ENCODE results near the gene MEIS1. TPM values are rescaled to one million over a fixed set of nuclear protein-coding genes. Genes with fewer than 3 reads are reported as not detected.

The MEIS1 gene
- total and polyA plus RNA-seq, 2 experiments from 2014 or later, result 19.1 to 44.4 TPM

DNA sequence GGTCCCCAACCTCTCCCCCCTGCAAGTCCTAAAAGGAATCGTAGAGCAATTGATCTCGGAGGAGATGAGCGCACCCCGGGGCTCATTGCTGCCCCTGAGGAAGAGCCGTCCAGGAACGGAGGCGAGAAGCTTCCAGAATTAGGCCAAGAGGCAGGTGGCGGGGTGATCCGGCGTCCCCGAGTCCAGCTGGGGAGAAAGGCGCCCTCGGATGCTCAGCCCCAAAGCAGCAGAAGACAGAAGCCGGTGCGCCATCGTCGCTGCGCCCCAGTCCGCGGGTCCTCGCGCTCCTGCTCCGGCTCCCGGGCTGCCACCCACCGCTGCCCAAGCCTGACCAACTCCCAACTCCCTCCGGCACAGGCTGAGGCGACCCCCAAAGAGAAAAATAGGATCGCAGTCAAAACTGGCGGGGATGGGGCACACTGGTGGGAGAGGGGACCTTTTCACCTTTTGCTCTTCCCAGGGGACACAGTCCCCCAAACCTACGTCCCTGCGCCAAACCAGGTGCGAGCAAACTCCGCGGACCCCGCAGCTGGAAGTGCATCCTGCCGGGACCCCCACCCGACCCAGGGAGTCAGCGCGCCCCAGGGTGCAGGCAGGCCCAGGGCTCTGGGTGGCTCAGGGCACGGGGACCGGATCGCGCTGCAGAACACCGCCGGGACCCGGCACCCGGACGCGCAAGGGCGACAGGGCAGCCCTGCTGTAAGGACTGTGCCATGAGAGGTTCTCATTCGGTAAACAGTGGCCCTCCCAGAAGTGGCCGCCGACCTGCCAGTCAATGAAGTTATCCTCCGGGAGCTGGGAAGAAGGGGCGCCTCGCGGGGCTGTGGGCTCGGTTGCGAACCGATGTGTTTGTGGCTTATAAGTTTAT, 8.4 kb upstream of the MEIS1 start:
- Histone ChIP-seq H2AFZ (peak overlapping the region; percentile 65), H3F3A (ENCODE audit: insufficient read depth) (0 out of 2 replicates have a peak, but pooled peaks cover 5% of the 10 kb centered on the region), H3K4me2 (ENCODE audit: unreplicated experiment) (peak overlapping the region; percentile 65), H3K9me3 (ENCODE audit: low read depth) (no peaks in the 10 kb centered on the region), H3K27ac (no peak overlapping the region), H3K27me3 (replicated peaks; ENCODE audit: insufficient read depth) (peaks cover 21% of the 10 kb centered on the region), H3K4me3 (peak overlapping the region; percentile 65), H3K79me2 (ENCODE audit: insufficient read depth) (no peaks in the 10 kb centered on the region), H4K20me1 (ENCODE audit: insufficient read depth) (no peaks in the 10 kb centered on the region), H3K9me2 (ENCODE audit: insufficient read depth) (no peaks in the 10 kb centered on the region), H3K9ac (no peak overlapping the region), H3K4me1 (ENCODE audit: insufficient read depth) (no peaks in the 10 kb centered on the region), H3K36me3 (ENCODE audit: low read depth) (no peaks in the 10 kb centered on the region)
- 25 to 28% methylated on average over 58 to 60 of the region's 60 CpGs for WGBS, 2 experiments (ENCODE audit: low coverage in 1 of 2, low lambda C conversion rate in 2 of 2, missing lambda C conversion rate in 2 of 2)
- in situ Hi-C loops (cut with MboI), result loop anchor here (25.0 kb wide), 2 partner anchors 811 to 1211 kb away; no protein-coding TSS in a partner anchor
- DNase-seq, result no peak
- TF ChIP-seq EZH2 (IDR thresholded peaks at IDR 0.05; ENCODE audit: insufficient read depth, poor library complexity, severe bottlenecking) (no peak), EZH2phosphoT487 (IDR thresholded peaks at IDR 0.05; ENCODE audit: insufficient read depth, low read depth) (no peak)

DNA sequence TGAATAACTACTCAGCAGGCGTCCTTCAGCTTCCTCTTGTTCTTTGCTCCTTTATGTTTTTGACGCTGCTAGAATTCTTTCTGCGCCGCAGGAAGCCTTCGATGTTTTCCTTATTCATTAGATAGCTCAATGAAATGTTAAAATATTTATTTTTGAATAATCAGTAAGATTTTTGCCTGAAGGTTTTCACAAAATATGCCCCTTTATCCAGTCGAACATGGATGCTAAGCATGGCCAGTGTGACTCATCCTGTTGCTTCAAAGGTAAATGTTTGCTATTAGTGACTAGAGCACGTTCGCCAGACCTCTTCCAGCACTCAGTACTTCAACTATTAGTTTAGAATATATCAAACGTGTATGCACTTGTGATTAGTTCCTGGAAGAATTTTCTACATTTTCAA, 7.6 kb upstream of the MEIS1 start:
- Histone ChIP-seq H3K79me2 (ENCODE audit: insufficient read depth) (no peaks in the 10 kb centered on the region), H3K4me1 (ENCODE audit: insufficient read depth) (no peaks in the 10 kb centered on the region), H2AFZ (no peak overlapping the region), H3K9me3 (ENCODE audit: low read depth) (no peaks in the 10 kb centered on the region), H3K4me3 (no peak overlapping the region), H3K27me3 (replicated peaks; ENCODE audit: insufficient read depth) (peaks cover 21% of the 10 kb centered on the region), H3K9ac (no peak overlapping the region), H3K4me2 (ENCODE audit: unreplicated experiment) (no peak overlapping the region), H3K27ac (no peak overlapping the region), H3K9me2 (ENCODE audit: insufficient read depth) (no peaks in the 10 kb centered on the region), H3K36me3 (ENCODE audit: low read depth) (no peaks in the 10 kb centered on the region), H3F3A (ENCODE audit: insufficient read depth) (0 out of 2 replicates have a peak, but pooled peaks cover 5% of the 10 kb centered on the region), H4K20me1 (ENCODE audit: insufficient read depth) (no peaks in the 10 kb centered on the region)
- in situ Hi-C loops (cut with MboI), result loop anchor here (25.0 kb wide), 2 partner anchors 810 to 1210 kb away; no protein-coding TSS in a partner anchor
- 80 to 85% methylated on average over 9 of the region's 9 CpGs for WGBS, 2 experiments (ENCODE audit: low coverage in 1 of 2, low lambda C conversion rate in 2 of 2, missing lambda C conversion rate in 2 of 2)
- DNase-seq, result no peak
- TF ChIP-seq EZH2phosphoT487 (IDR thresholded peaks at IDR 0.05; ENCODE audit: insufficient read depth, low read depth) (no peak), EZH2 (IDR thresholded peaks at IDR 0.05; ENCODE audit: insufficient read depth, poor library complexity, severe bottlenecking) (no peak)

GRCh38 chr2:66428986-66429612, 5.8 kb upstream of the MEIS1 start:
- Histone ChIP-seq H3K9ac (no peak overlapping the region), H3K9me2 (ENCODE audit: insufficient read depth) (no peaks in the 10 kb centered on the region), H3K4me2 (ENCODE audit: unreplicated experiment) (no peak overlapping the region), H3K27ac (no peak overlapping the region), H3K4me1 (ENCODE audit: insufficient read depth) (no peaks in the 10 kb centered on the region), H4K20me1 (ENCODE audit: insufficient read depth) (no peaks in the 10 kb centered on the region), H3K4me3 (no peak overlapping the region), H3K79me2 (ENCODE audit: insufficient read depth) (no peaks in the 10 kb centered on the region), H3F3A (ENCODE audit: insufficient read depth) (0 out of 2 replicates have a peak, but pooled peaks cover 5% of the 10 kb centered on the region), H2AFZ (no peak overlapping the region), H3K27me3 (replicated peaks; ENCODE audit: insufficient read depth) (peaks cover 21% of the 10 kb centered on the region), H3K36me3 (ENCODE audit: low read depth) (no peaks in the 10 kb centered on the region), H3K9me3 (ENCODE audit: low read depth) (no peaks in the 10 kb centered on the region)
- 27 to 34% methylated on average over 5 of the region's 5 CpGs for WGBS, 2 experiments (ENCODE audit: low coverage in 1 of 2, low lambda C conversion rate in 2 of 2, missing lambda C conversion rate in 2 of 2)
- in situ Hi-C loops (cut with MboI), result loop anchor here (25.0 kb wide), 2 partner anchors 808 to 1208 kb away; no protein-coding TSS in a partner anchor
- no peak for TF ChIP-seq EZH2 (IDR thresholded peaks at IDR 0.05; ENCODE audit: insufficient read depth, poor library complexity, severe bottlenecking)
- TF ChIP-seq EZH2phosphoT487 (IDR thresholded peaks at IDR 0.05; ENCODE audit: insufficient read depth, low read depth), result no peak
- DNase-seq, result peak; percentile 79

- Histone ChIP-seq H3K36me3 (ENCODE audit: low read depth) (no peaks in the 10 kb centered on the region), H2AFZ (no peak overlapping the region), H3K9ac (no peak overlapping the region), H3F3A (ENCODE audit: insufficient read depth) (peaks cover 5% of the 10 kb centered on the region; the same call in 1 of the 2 replicates), H3K4me2 (ENCODE audit: unreplicated experiment) (no peak overlapping the region), H3K4me3 (no peak overlapping the region), H3K27me3 (replicated peaks; ENCODE audit: insufficient read depth) (peaks cover 21% of the 10 kb centered on the region), H3K4me1 (ENCODE audit: insufficient read depth) (no peaks in the 10 kb centered on the region), H3K9me2 (ENCODE audit: insufficient read depth) (no peaks in the 10 kb centered on the region), H4K20me1 (ENCODE audit: insufficient read depth) (no peaks in the 10 kb centered on the region), H3K79me2 (ENCODE audit: insufficient read depth) (no peaks in the 10 kb centered on the region), H3K9me3 (ENCODE audit: low read depth) (no peaks in the 10 kb centered on the region), H3K27ac (no peak overlapping the region)
- TF ChIP-seq EZH2 (IDR thresholded peaks at IDR 0.05; ENCODE audit: insufficient read depth, poor library complexity, severe bottlenecking), result no peak
- TF ChIP-seq EZH2phosphoT487 (IDR thresholded peaks at IDR 0.05; ENCODE audit: insufficient read depth, low read depth), result no peak
- in situ Hi-C loops (cut with MboI), result loop anchor here (10.0 to 25.0 kb wide), 4 partner anchors 807 to 1595 kb away; no protein-coding TSS in a partner anchor
- no peak for DNase-seq
Measured at GRCh38 chr2:66429693-66430504, 5.0 kb upstream of the MEIS1 start.

Data from GM23248 (cell line).